Ascending aorta (tissue), 2 donors: ENCODE results near the gene UIMC1. TPM values are rescaled to one million over a fixed set of nuclear protein-coding genes. Genes with fewer than 3 reads are reported as not detected.

Source experiments
- DNase-seq, 2 donors: peaks; one replicate each; pipeline ENCODE4 v3.0.0-alpha.2; 2019; ENCODE audit warnings: low spot score in 2 of 2
- H3K27ac ChIP-seq, 2 donors: fragments of 200-600 bp; sonication (generic); one replicate each; pipeline ENCODE4 v1.5.1; 2016 to 2017; ENCODE audit warnings: mild to moderate bottlenecking in 1 of 2
- H3K27me3 ChIP-seq: fragments of 200-600 bp; sonication (generic); one replicate; pipeline ENCODE4 v1.5.1; 2017
- H3K36me3 ChIP-seq, 2 donors: fragments of 200-600 bp; sonication (generic); one replicate each; pipeline ENCODE4 v1.5.1; 2016
- H3K4me1 ChIP-seq, 2 donors: fragments of 200-600 bp; sonication (generic); one replicate each; pipeline ENCODE4 v1.5.1; 2016 to 2017; ENCODE audit warnings: mild to moderate bottlenecking in 1 of 2
- H3K4me3 ChIP-seq, 2 donors: fragments of 200-600 bp; sonication (generic); one replicate each; pipeline ENCODE4 v1.5.1; 2016 to 2017; ENCODE audit warnings: mild to moderate bottlenecking in 1 of 2
- H3K9me3 ChIP-seq, 2 donors: fragments of 200-600 bp; sonication (generic); one replicate each; pipeline ENCODE4 v1.5.1; 2016
- intact Hi-C: fragments of 100-400 bp; cut with DNase I; formaldehyde crosslinking; loops from one replicate; pipeline ENCODE4 v1.15.1; 2023
- total RNA-seq: library from RNA; depleted of rRNA; stranded (reverse); fragments of >200 nt; gene quantifications from one replicate; pipeline ENCODE4 v1.1.0, GENCODE V29; 2016
- TF ChIP-seq, protein P1 (sequence below), 3 experiments: fragments of 200-600 bp in 2 of 3; fragments of 450-650 bp in 1 of 3; sonication (generic) in 2 of 3; IDR thresholded peaks; one replicate each; pipeline ENCODE4 v1.5.1; 2016 to 2019; ENCODE audit warnings: antibody characterized with exemption in 3 of 3, mild to moderate bottlenecking in 1 of 3, moderate library complexity in 1 of 3

Gene UIMC1
- total RNA-seq, 1 donor from 2014 or later: 32.5 TPM

DNA sequence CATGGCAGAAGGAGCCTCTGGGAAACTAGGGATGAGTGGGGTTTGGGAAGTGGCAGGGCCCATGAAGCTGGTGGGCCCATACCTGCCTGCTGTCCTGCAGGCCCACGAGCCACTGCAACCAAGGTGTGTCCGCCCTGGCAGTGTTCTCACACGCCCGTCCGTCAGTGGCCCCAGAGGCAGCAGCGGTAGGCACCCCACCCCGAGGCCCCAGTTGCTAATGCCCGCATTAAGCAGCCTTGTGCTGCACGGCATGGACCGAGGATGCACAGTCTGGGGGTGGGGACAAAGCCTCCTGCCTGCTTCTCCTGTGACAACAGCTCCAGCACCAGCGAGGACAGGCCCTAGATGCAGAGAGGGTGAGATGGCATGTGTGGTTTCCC lies 148.7 kb downstream of the UIMC1 start:
- no peaks in the 10 kb centered on the region for H3K27me3 ChIP-seq
- no peaks in the 10 kb centered on the region for H3K9me3 ChIP-seq
- intact Hi-C loops: no loop called here
- no peak overlapping the region for H3K27ac ChIP-seq
- H3K4me1 ChIP-seq: no peaks in the 10 kb centered on the region
- H3K4me3 ChIP-seq: no peak overlapping the region
- no peaks in the 10 kb centered on the region for H3K36me3 ChIP-seq
- no peak for DNase-seq
- TF ChIP-seq, protein P1, sequence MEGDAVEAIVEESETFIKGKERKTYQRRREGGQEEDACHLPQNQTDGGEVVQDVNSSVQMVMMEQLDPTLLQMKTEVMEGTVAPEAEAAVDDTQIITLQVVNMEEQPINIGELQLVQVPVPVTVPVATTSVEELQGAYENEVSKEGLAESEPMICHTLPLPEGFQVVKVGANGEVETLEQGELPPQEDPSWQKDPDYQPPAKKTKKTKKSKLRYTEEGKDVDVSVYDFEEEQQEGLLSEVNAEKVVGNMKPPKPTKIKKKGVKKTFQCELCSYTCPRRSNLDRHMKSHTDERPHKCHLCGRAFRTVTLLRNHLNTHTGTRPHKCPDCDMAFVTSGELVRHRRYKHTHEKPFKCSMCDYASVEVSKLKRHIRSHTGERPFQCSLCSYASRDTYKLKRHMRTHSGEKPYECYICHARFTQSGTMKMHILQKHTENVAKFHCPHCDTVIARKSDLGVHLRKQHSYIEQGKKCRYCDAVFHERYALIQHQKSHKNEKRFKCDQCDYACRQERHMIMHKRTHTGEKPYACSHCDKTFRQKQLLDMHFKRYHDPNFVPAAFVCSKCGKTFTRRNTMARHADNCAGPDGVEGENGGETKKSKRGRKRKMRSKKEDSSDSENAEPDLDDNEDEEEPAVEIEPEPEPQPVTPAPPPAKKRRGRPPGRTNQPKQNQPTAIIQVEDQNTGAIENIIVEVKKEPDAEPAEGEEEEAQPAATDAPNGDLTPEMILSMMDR (IDR thresholded peaks at IDR 0.05): no peak

DNA sequence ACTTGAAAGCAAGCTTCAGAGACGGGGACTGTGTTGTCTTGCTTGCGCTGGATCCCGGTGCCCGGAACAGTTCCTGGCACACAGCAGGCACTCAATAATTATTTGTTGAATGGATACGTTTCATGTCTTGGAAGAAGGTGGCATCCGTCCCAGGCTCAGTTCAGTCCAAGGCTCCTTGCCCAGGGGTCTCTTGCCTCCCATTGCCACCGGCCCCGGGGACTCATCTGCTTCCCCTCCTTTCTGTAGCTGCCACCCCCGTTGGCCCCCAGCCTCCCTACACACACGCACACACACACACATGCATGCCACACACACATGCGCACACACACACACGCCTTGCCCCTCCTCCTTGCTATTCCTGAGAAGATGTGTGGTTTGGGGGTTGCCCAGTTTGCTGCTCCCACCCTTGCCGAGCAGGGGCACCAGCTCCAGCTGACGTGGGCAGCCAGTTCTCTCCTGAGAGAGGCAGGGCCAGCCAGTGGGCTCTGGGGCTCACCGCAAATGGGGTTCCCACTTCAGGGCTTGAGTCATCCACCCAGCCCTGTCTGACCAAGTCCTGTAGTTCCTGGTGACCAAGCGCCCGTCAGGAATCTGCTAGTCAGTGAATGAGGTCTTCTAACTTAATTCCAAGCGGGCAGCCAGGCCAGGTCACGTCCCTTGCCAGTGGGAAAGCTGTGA lies 149.2 kb downstream of the UIMC1 start:
- no peaks in the 10 kb centered on the region for H3K4me1 ChIP-seq
- H3K36me3 ChIP-seq: no peaks in the 10 kb centered on the region
- TF ChIP-seq, protein P1 (IDR thresholded peaks at IDR 0.05): no peak
- no peak overlapping the region for H3K4me3 ChIP-seq
- H3K9me3 ChIP-seq: no peaks in the 10 kb centered on the region
- H3K27me3 ChIP-seq: no peaks in the 10 kb centered on the region
- intact Hi-C loops: no loop called here
- no peak for DNase-seq
- H3K27ac ChIP-seq: no peak overlapping the region

DNA sequence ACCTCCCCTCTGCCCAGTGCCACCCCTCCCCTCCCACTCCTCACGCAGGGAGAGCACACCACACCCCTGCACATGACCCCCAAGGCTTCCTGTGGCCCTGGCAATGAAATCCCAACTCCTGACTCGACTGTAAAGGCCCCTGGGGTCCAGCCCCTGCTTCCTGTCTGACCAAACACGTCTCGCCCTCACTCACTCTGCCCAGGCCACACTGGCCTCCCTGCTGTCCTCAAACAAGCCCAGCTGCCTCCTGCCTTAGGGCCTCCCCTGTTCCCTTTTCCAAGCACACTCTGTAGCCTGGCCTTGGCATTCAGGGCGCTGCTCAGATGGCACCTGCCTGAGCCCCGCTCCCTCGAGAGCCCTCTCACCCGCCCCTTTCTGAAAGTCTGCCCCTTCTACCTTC lies 149.8 kb downstream of the UIMC1 start:
- TF ChIP-seq, protein P1 (IDR thresholded peaks at IDR 0.05): no peak
- DNase-seq: no peak
- no peak overlapping the region for H3K4me3 ChIP-seq
- no peak overlapping the region for H3K27ac ChIP-seq
- no peaks in the 10 kb centered on the region for H3K9me3 ChIP-seq
- no peaks in the 10 kb centered on the region for H3K4me1 ChIP-seq
- H3K36me3 ChIP-seq: no peaks in the 10 kb centered on the region
- H3K27me3 ChIP-seq: no peaks in the 10 kb centered on the region
- intact Hi-C loops: no loop called here

DNA sequence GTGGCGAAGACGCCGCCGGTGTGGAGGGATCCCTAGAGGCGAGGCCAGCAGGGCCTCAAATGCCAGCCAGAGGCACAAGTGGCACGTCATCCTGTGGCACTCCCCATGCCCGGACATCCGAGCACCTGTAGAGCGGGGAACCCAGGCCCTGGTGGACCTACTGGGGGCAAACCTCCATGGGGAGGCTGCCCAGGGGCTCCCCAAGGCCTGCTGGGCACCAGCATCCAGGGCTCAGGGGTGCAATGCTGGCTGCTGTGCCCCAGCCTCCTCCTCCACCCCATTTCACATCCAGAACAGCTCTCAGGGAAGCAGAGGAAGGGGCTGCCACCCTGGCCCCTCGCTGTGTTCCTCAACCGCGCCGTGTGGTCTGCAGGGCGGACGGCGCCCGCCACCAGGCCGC lies 151.0 kb downstream of the UIMC1 start:
- no peaks in the 10 kb centered on the region for H3K27me3 ChIP-seq
- intact Hi-C loops: no loop called here

More for the DNA sequence above, 151.0 kb downstream of the UIMC1 start:
- H3K4me1 ChIP-seq: no peaks in the 10 kb centered on the region
- no peak overlapping the region for H3K4me3 ChIP-seq
- H3K36me3 ChIP-seq: no peaks in the 10 kb centered on the region
- no peaks in the 10 kb centered on the region for H3K9me3 ChIP-seq
- DNase-seq: no peak
- TF ChIP-seq, protein P1 (IDR thresholded peaks at IDR 0.05): no peak
- no peak overlapping the region for H3K27ac ChIP-seq

Other genes starting within 250 kb of the UIMC1 start
- gene UNC5A, start 196.2 kb downstream of the UIMC1 start, total RNA-seq: not detected
- 4.4 TPM for gene HK3, start 107.4 kb downstream of the UIMC1 start, total RNA-seq
- 30.5 TPM for gene ZNF346, start 15.9 kb upstream of the UIMC1 start, total RNA-seq
- 0.85 TPM for gene FGFR4, start 80.1 kb upstream of the UIMC1 start, total RNA-seq
- 22.7 TPM for gene NSD1, start 127.0 kb upstream of the UIMC1 start, total RNA-seq